ENCODE results near the gene DLGAP1. TPM values are rescaled to one million over a fixed set of nuclear protein-coding genes. Genes with fewer than 3 reads are reported as not detected.

DLGAP1 gene
- total RNA-seq, 4 donors from 2014 or later, result 0.22 to 1.5 (median 0.56) TPM

GRCh38 chr18:3598581-3598980 is 856.5 kb downstream of the DLGAP1 start:
- no peak for TF ChIP-seq POLR2AphosphoS5 (IDR thresholded peaks at IDR 0.05)
- Histone ChIP-seq H3K27ac (peak overlapping the region in 2 of 4 donors; percentile 90 to 95), H3K4me3 (no peak overlapping the region), H3K9me3 (no peaks in the 10 kb centered on the region), H3K27me3 (no peaks in the 10 kb centered on the region), H3K4me1 (peaks cover 4 to 60% (median 31%) of the 10 kb centered on the region in 3 donors), H3K36me3 (no peaks in the 10 kb centered on the region)
- 93% methylated on average over 8 of the region's 10 CpGs; no CpG with 5 or more reads in 1 of the 2 donors for WGBS, 2 donors (ENCODE audit: low coverage in 1 of 2)
- ATAC-seq, result no peak

GRCh38 chr18:3597409-3598357 is 857.4 kb downstream of the DLGAP1 start:
- Histone ChIP-seq H3K36me3 (no peaks in the 10 kb centered on the region), H3K4me1 (peaks cover 4 to 60% (median 38%) of the 10 kb centered on the region in 3 donors), H3K27me3 (no peaks in the 10 kb centered on the region), H3K4me3 (no peak overlapping the region), H3K9me3 (no peaks in the 10 kb centered on the region), H3K27ac (peak overlapping the region in 3 of 4 donors; percentile 90 to 95 (median 95))
- 69 to 72% methylated on average over 11 to 18 of the region's 22 CpGs for WGBS, 2 donors (ENCODE audit: low coverage in 1 of 2)
- ATAC-seq, result no peak
- TF ChIP-seq POLR2A (IDR thresholded peaks at IDR 0.05), result no peak
- no peak for TF ChIP-seq CTCF (IDR thresholded peaks at IDR 0.05)
- TF ChIP-seq EP300 (IDR thresholded peaks at IDR 0.05), result no peak
- TF ChIP-seq POLR2AphosphoS5 (IDR thresholded peaks at IDR 0.05), result no peak

- Histone ChIP-seq H3K4me3 (peak overlapping the region in 1 of 2 donors; percentile 16), H3K9me3 (no peaks in the 10 kb centered on the region), H3K4me1 (peaks cover 4 to 54% (median 38%) of the 10 kb centered on the region in 3 donors), H3K27ac (peak overlapping the region; percentile 90 to 99 (median 95)), H3K27me3 (no peaks in the 10 kb centered on the region), H3K36me3 (no peaks in the 10 kb centered on the region)
- no peak for ATAC-seq
- WGBS, 2 donors (ENCODE audit: low coverage in 1 of 2), result 43 to 48% methylated on average over 9 to 15 of the region's 17 CpGs
- TF ChIP-seq CTCF (IDR thresholded peaks at IDR 0.05) (peak in 1 of 4 experiments; percentile 14), POLR2AphosphoS5 (IDR thresholded peaks at IDR 0.05) (no peak), POLR2A (IDR thresholded peaks at IDR 0.05) (no peak)
These were observed 858.3 kb downstream of the DLGAP1 start for GRCh38 chr18:3596637-3597384.

GRCh38 chr18:3596324-3596636 is 858.8 kb downstream of the DLGAP1 start:
- H3K9me3 ChIP-seq, result no peaks in the 10 kb centered on the region
- 17 to 63% methylated on average over 1 to 3 of the region's 3 CpGs for WGBS, 2 donors (ENCODE audit: low coverage in 1 of 2)
- no peak for ATAC-seq
- peaks cover 4 to 54% (median 38%) of the 10 kb centered on the region in 3 donors for H3K4me1 ChIP-seq
- H3K27me3 ChIP-seq, result no peaks in the 10 kb centered on the region
- no peak for TF ChIP-seq EP300 (IDR thresholded peaks at IDR 0.05)
- TF ChIP-seq POLR2AphosphoS5 (IDR thresholded peaks at IDR 0.05), result no peak
- no peak for TF ChIP-seq CTCF (IDR thresholded peaks at IDR 0.05)
- no peak for TF ChIP-seq POLR2A (IDR thresholded peaks at IDR 0.05)
- H3K27ac ChIP-seq, result peak overlapping the region; percentile 90 to 99 (median 95)
- peak overlapping the region in 1 of 2 donors; percentile 16 for H3K4me3 ChIP-seq
- H3K36me3 ChIP-seq, result no peaks in the 10 kb centered on the region

Measured in gastroesophageal sphincter (tissue), 4 donors.